SK-N-SH treated with all-trans-retinoic acid at 6 μM for 48 hours (cell line): ENCODE measurements around the gene YPEL1.
"Not testable (repeated sequence)": the region's sequence is repeated elsewhere in the genome, so short reads cannot be mapped to it uniquely, and the experiment has no call there.

Experiments used
- ATAC-seq: fragments of 200-7000 bp; cut with Tn5 transposase; 3 replicates; pipeline ENCODE4 v1.9.1; 2020; ENCODE audit warnings: mild to moderate bottlenecking, moderate library complexity
- ARNTL ChIP-seq: fragments of 450-650 bp; formaldehyde crosslinking; IDR thresholded peaks from 2 replicates; pipeline ENCODE4 v1.5.0; 2020; ENCODE audit warnings: low read depth, mild to moderate bottlenecking, moderate library complexity, borderline replicate concordance
- BACH2 ChIP-seq: fragments of 250-450 bp; sonication (Bioruptor Pico); IDR thresholded peaks from 2 replicates; pipeline ENCODE4 v1.9.0; 2021; ENCODE audit warnings: mild to moderate bottlenecking, borderline replicate concordance
- CREB5 ChIP-seq: fragments of 250-450 bp; sonication (Bioruptor Pico); IDR thresholded peaks from 2 replicates; pipeline ENCODE4 v1.5.1; 2020; ENCODE audit warnings: low read depth, mild to moderate bottlenecking, moderate library complexity
- CSDC2 ChIP-seq: fragments of 250-450 bp; sonication (Bioruptor Pico); IDR thresholded peaks from 2 replicates; pipeline ENCODE4 v1.5.0; 2020; ENCODE audit warnings: mild to moderate bottlenecking, moderate library complexity
- ESRRG ChIP-seq: fragments of 250-450 bp; sonication (Bioruptor Pico); IDR thresholded peaks from 2 replicates; pipeline ENCODE4 v1.6.1; 2021; ENCODE audit warnings: mild to moderate bottlenecking
- GLIS3 ChIP-seq: fragments of 250-450 bp; sonication (Bioruptor Pico); IDR thresholded peaks from 2 replicates; pipeline ENCODE4 v1.5.0; 2020; ENCODE audit warnings: mild to moderate bottlenecking, moderate library complexity
- ISL1 ChIP-seq: fragments of 250-450 bp; sonication (Bioruptor Pico); IDR thresholded peaks from 2 replicates; pipeline ENCODE4 v2.1.2; 2022; ENCODE audit warnings: mild to moderate bottlenecking, moderate library complexity
- OSR1 ChIP-seq: fragments of 250-450 bp; sonication (Bioruptor Pico); IDR thresholded peaks from 2 replicates; pipeline ENCODE4 v1.8.0; 2022; ENCODE audit warnings: moderate library complexity, mild to moderate bottlenecking, inconsistent platforms
- PATZ1 ChIP-seq: fragments of 250-450 bp; sonication (Bioruptor Pico); IDR thresholded peaks from 2 replicates; pipeline ENCODE4 v1.8.0; 2020; ENCODE audit warnings: mild to moderate bottlenecking, moderate library complexity, borderline replicate concordance
- PPARA ChIP-seq: fragments of 250-450 bp; sonication (Bioruptor Pico); IDR thresholded peaks from 2 replicates; pipeline ENCODE4 v1.5.0; 2020; ENCODE audit warnings: mild to moderate bottlenecking, borderline replicate concordance
- RARB ChIP-seq: fragments of 250-450 bp; sonication (Bioruptor Pico); IDR thresholded peaks from 2 replicates; pipeline ENCODE4 v1.8.0; 2021; ENCODE audit warnings: mild to moderate bottlenecking, moderate library complexity
- TCF4 ChIP-seq: fragments of 250-450 bp; sonication (Bioruptor Pico); IDR thresholded peaks from 2 replicates; pipeline ENCODE4 v1.8.0; 2021; ENCODE audit warnings: mild to moderate bottlenecking, moderate library complexity, borderline replicate concordance
- TOX ChIP-seq: fragments of 250-450 bp; sonication (Bioruptor Pico); IDR thresholded peaks from 2 replicates; pipeline ENCODE4 v1.8.0; 2021; ENCODE audit warnings: mild to moderate bottlenecking, moderate library complexity, borderline replicate concordance
- ZC3H10 ChIP-seq: fragments of 250-450 bp; sonication (Bioruptor Pico); IDR thresholded peaks from 2 replicates; pipeline ENCODE4 v1.5.1; 2021; ENCODE audit warnings: mild to moderate bottlenecking, moderate library complexity
- ZFP3 ChIP-seq: fragments of 250-450 bp; sonication (Bioruptor Pico); IDR thresholded peaks from 2 replicates; pipeline ENCODE4 v1.5.0; 2020; ENCODE audit warnings: mild to moderate bottlenecking, moderate library complexity
- ZFP30 ChIP-seq: fragments of 450-650 bp; formaldehyde crosslinking; IDR thresholded peaks from 2 replicates; pipeline ENCODE4 v1.5.0; 2022; ENCODE audit warnings: mild to moderate bottlenecking, moderate library complexity
- ZNF565 ChIP-seq: fragments of 450-650 bp; formaldehyde crosslinking; conservative IDR thresholded peaks from 2 replicates; pipeline ENCODE4 v1.5.0; 2020; ENCODE audit warnings: low read depth, mild to moderate bottlenecking, moderate library complexity
- ZNF70 ChIP-seq: fragments of 450-650 bp; formaldehyde crosslinking; IDR thresholded peaks from 2 replicates; pipeline ENCODE4 v1.5.0; 2020; ENCODE audit warnings: mild to moderate bottlenecking, moderate library complexity
- ZNF8 ChIP-seq: fragments of 450-650 bp; formaldehyde crosslinking; IDR thresholded peaks from 2 replicates; pipeline ENCODE4 v1.5.0; 2020; ENCODE audit warnings: mild to moderate bottlenecking, moderate library complexity
- TF ChIP-seq, protein P1 (sequence below): fragments of 250-450 bp; sonication (Bioruptor Pico); IDR thresholded peaks from 2 replicates; pipeline ENCODE4 v1.5.1; 2021; ENCODE audit warnings: mild to moderate bottlenecking, moderate library complexity

The YPEL1 gene

DNA sequence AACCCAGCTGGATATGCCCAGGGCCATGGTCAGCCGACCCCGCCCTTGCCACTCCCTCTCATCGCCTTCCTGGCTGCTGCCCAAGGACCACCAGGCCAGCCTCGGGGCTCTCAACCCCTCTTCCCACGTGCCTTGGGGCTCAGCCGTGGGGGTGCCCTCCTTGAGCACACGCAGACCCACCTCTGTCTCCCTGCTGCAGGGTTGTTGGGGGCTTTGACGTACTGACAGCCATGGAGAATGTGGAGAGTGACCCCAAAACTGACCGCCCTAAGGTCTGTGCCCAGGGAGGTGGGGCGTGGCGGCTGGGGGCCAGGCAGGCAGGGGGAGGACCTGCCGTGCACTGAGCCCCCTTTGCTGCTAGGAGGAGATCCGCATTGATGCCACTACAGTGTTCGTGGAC lies 41.2 kb downstream of the YPEL1 start:
- TF ChIP-seq CREB5 (CRISPR knock-in tag) = no peak
- TF ChIP-seq, protein P1, sequence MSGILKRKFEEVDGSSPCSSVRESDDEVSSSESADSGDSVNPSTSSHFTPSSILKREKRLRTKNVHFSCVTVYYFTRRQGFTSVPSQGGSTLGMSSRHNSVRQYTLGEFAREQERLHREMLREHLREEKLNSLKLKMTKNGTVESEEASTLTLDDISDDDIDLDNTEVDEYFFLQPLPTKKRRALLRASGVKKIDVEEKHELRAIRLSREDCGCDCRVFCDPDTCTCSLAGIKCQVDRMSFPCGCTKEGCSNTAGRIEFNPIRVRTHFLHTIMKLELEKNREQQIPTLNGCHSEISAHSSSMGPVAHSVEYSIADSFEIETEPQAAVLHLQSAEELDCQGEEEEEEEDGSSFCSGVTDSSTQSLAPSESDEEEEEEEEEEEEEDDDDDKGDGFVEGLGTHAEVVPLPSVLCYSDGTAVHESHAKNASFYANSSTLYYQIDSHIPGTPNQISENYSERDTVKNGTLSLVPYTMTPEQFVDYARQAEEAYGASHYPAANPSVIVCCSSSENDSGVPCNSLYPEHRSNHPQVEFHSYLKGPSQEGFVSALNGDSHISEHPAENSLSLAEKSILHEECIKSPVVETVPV (CRISPR knock-in tag) = no peak
- TF ChIP-seq PPARA (CRISPR knock-in tag) = no peak
- no peak for TF ChIP-seq TCF4 (CRISPR knock-in tag)
- no peak for ATAC-seq

- no peak for TF ChIP-seq GLIS3
- TF ChIP-seq TOX = no peak
- TF ChIP-seq TCF4 (CRISPR knock-in tag) = no peak
- TF ChIP-seq OSR1 = no peak
- TF ChIP-seq PPARA (CRISPR knock-in tag) = no peak
- TF ChIP-seq, protein P1 (CRISPR knock-in tag) = no peak
- no peak for TF ChIP-seq ZNF565 (CRISPR knock-in tag)
- no peak for TF ChIP-seq PATZ1
- TF ChIP-seq ISL1 (CRISPR knock-in tag) = no peak
- ATAC-seq = no peak
Observed at GRCh38 chr22:21693999-21694341, 41.6 kb downstream of the YPEL1 start.

DNA sequence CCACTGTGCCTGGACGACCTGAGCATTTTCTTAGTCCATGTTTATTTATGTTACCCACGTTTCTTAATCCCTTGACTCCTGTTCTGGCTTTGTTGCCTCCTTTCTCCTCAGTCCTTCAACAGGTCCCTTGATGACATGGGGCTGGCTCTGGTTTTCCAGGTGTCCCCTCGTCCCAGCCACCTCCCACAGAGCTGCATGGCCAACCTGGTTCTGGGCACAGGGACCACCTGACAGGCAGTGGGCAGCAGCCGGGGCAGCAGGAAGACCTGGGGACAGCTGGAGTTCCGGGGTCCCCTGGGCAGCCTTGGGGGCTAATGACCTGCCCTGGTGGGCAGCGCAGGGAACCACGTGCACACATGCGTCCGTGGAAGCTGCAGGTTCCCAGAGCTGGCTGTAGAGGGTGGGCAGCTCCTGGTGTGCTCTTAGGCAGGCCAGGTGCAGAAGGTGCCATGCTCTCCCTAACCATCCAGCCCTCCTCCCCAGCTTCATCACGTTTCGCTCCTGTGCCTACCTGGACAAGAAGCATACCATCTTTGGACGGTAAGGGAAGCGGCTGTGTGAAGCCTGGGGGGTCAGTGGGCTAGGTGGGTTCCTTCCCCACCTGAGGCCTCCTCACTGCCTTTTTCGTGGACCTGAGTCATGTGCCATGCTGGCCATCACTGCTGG lies 42.1 kb downstream of the YPEL1 start:
- TF ChIP-seq ESRRG (CRISPR knock-in tag) (no peak), TCF4 (CRISPR knock-in tag) (no peak), ISL1 (CRISPR knock-in tag) (no peak), ZFP30 (CRISPR knock-in tag) (no peak), ZNF8 (CRISPR knock-in tag) (no peak), PPARA (CRISPR knock-in tag) (no peak), ZC3H10 (CRISPR knock-in tag) (no peak), ARNTL (no peak), CREB5 (CRISPR knock-in tag) (no peak), BACH2 (CRISPR knock-in tag) (no peak), CSDC2 (CRISPR knock-in tag) (no peak), RARB (CRISPR knock-in tag) (no peak), ZNF70 (CRISPR knock-in tag) (no peak), PATZ1 (no peak), TOX (no peak), ZFP3 (CRISPR knock-in tag) (no peak)
- TF ChIP-seq, protein P1 (CRISPR knock-in tag) = no peak
- no peak for ATAC-seq

DNA sequence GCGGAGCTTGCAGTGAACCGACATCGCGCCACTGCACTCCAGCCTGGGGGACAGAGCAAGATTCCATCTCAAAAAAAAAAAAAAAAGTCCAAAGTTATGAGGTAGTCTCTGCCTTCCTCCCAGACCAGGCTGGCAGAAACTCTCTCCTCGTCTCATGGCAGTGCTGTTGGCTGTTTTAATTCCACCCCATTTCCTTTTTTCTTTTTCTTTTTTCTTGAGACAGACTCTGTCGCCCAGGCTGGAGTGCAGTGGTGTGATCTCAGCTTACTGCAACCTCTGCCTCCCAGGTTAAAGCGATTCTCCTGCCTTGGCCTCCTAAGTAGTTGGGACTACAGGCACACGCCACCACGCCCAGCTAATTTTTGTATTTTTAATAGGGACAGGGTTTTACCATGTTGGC lies 42.7 kb downstream of the YPEL1 start:
- ATAC-seq = not testable (repeated sequence)
